H54 (cell line): ENCODE data around the gene EIF4E3.

ENCODE experiments used
- DNase-seq: peaks from one replicate; pipeline ENCODE4 v3.0.0; 2011; ENCODE audit warnings: low spot score, mixed read lengths; ENCODE audit not compliant: insufficient read length
- FAIRE-seq: peaks from 3 replicates; lab custom pipeline; 2011; peaks lifted over from hg19 to GRCh38; lab: Jason Lieb, UNC
- POLR2A ChIP-seq: IDR thresholded peaks from 2 replicates; pipeline ENCODE4 v1.6.1; 2011; ENCODE audit warnings: low read depth, mild to moderate bottlenecking, low read length

The EIF4E3 gene

GRCh38 chr3:71725271-71725991 is at the start of gene EIF4E3:
TSS of gene EIF4E3 (minus strand) at chr3:71725402. CDS start at chr3:71725367, 35 bp downstream.
- no peak for FAIRE-seq
- no peak for TF ChIP-seq POLR2A
- peak; percentile 67 for DNase-seq

DNA sequence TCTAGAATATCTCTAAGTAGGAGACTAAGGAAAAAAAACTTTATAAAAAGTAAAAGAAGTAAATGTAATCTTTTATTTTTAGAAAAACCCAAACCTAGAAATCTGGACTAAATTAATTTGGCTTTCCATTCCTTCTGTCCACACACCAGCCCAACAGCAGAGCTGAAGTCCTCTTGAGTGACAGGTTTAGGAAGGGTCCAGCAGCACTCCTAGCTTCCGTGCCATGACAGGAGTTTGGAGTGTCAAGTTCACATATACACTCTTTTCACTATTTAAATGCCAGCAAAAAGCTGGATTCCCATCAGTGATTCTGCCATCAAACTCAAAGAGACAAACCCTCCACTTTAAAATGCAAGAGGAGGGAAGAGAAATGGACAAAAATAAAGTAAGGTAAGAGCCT is 46.7 kb upstream of the EIF4E3 start:
- TF ChIP-seq POLR2A = no peak
- FAIRE-seq (no peak), DNase-seq (no peak)

- FAIRE-seq = no peak
- no peak for TF ChIP-seq POLR2A
- DNase-seq = no peak
These were observed 45.9 kb upstream of the EIF4E3 start for GRCh38 chr3:71771126-71771525.

GRCh38 chr3:71763426-71763825 is 38.2 kb upstream of the EIF4E3 start:
- TF ChIP-seq POLR2A = no peak
- FAIRE-seq = no peak
- DNase-seq = no peak

DNA sequence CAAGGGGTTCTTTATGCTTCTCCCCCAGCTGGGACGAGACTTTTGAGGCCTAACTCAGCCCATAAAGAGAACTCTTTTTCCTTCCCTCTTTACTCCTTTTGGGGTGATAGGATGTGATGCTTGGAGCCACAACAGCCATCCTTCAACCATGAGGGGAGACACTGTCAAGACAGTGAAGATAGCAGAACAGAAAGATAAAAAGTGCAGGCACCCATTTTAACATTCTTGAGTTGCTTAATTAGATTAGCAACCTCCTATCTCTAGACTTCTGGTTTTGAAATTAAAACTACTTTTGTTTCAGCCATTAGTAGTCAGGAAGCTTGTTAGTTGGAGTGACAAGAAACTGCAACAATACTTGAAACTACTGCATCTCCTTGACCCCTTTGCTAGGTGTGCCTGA is 34.9 kb upstream of the EIF4E3 start:
- no peak for TF ChIP-seq POLR2A
- no peak for FAIRE-seq

DNA sequence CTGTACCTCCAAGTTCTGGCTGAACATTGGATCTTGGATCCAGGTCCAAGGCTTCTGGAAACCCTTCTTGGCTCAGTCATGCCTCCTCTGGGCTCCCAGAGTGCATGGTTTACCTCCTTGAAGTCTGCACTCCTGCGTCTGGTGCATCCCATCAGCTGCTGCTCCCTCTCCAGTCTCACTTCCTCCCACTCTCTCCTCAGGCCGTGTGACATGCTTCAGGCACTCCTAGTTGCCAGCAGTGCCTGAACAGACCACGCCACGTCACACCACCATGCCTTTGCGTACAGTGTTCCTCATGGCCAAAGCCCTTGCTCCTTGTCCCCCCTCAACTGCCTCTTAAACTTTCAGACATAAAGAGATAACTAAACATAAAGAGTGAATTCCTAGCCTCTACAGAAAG is 34.2 kb upstream of the EIF4E3 start:
- FAIRE-seq = no peak
- no peak for DNase-seq
- TF ChIP-seq POLR2A = no peak

More for the DNA sequence above, 34.9 kb upstream of the EIF4E3 start:
- DNase-seq = no peak

DNA sequence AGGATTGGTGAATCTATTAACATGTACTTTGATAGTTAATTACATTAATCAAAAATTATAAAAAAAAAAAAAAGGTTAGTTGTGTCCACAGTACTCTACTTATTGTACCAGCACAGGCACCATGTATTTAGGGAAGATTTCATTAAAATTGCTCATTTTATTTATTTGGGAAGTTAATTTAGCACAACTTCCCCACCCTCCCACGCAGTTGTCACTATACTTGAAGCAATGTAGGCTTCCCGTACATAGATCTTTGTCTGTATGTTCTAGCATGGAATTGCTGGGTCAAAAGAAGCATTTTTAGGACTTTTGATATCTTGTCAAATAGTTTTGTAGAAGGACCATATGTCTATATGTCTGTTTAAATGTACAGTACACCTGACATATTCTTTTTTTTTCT is 32.9 kb upstream of the EIF4E3 start:
- FAIRE-seq = no peak
- no peak for TF ChIP-seq POLR2A
- no peak for DNase-seq

DNA sequence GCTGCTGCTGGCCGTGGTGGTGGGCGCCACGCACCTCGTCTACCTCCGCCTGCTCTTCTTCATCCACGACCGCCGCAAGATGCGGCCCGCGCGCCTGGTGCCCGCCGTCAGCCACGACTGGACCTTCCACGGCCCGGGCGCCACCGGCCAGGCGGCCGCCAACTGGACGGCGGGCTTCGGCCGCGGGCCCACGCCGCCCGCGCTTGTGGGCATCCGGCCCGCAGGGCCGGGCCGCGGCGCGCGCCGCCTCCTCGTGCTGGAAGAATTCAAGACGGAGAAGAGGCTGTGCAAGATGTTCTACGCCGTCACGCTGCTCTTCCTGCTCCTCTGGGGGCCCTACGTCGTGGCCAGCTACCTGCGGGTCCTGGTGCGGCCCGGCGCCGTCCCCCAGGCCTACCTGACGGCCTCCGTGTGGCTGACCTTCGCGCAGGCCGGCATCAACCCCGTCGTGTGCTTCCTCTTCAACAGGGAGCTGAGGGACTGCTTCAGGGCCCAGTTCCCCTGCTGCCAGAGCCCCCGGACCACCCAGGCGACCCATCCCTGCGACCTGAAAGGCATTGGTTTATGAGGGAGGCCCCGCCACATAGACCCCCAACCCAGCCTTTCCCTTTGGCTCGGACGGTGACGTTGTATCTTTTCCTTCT is 29.5 kb upstream of the EIF4E3 start:
- no peak for FAIRE-seq
- no peak for DNase-seq
- TF ChIP-seq POLR2A = no peak

GRCh38 chr3:71753701-71754609 is 28.8 kb upstream of the EIF4E3 start, which contains the start of gene GPR27:
TSS of gene GPR27 (plus strand) at chr3:71753855. CDS start at chr3:71754050, 195 bp downstream.
- DNase-seq = no peak
- no peak for TF ChIP-seq POLR2A
- no peak for FAIRE-seq

- DNase-seq (no peak), FAIRE-seq (no peak)
- TF ChIP-seq POLR2A = no peak
These were observed 27.9 kb upstream of the EIF4E3 start for GRCh38 chr3:71752831-71753700.

DNA sequence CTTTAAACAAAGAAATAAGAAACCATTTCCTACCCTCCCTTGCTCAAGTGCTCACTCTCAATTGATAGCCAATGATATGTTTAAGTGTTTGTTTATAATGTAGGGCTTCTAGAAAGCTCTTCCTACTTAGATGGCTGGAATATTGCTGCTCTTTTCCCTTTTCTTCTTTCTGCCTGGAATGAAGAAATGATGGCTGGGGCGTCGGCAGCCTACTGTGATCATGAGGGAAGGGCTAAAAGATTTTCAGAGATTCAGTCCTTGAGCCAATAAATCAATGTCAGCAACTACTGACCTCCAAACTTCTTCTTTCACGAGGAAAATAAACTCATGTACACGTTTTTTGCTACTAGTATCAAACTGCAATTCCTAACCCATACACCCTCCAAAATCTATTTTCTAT is 26.4 kb upstream of the EIF4E3 start:
- no peak for TF ChIP-seq POLR2A
- DNase-seq (no peak), FAIRE-seq (no peak)

- DNase-seq (no peak), FAIRE-seq (no peak)
- TF ChIP-seq POLR2A = no peak
These were observed 19.5 kb upstream of the EIF4E3 start for GRCh38 chr3:71744738-71745137.

- no peak for TF ChIP-seq POLR2A
- no peak for DNase-seq
- FAIRE-seq = no peak
These were observed 17.4 kb upstream of the EIF4E3 start for GRCh38 chr3:71742621-71743020.
